IMR-90 (cell line): ENCODE measurements around the gene BAHD1. TPM values are rescaled to one million over a fixed set of nuclear protein-coding genes. Genes with fewer than 3 reads are reported as not detected.

Experiments used
- ATAC-seq: fragments of 200-7000 bp; cut with Tn5 transposase; 2 replicates; pipeline ENCODE4 v1.9.1; 2020; ENCODE audit warnings: low read depth, mild to moderate bottlenecking, moderate library complexity
- BruUV-seq: library from RNA; stranded (reverse); fragments of 400-500 nt; replicated peaks from 2 replicates; lab custom pipeline; 2021; lab: Mats Ljungman, UMichigan
- CTCF ChIA-PET: fragments of 300-600 bp; formaldehyde crosslinking; extraction: SDS; loops from one replicate; lab custom pipeline; 2021; ENCODE audit warnings: antibody characterized with exemption; lab: Yijun Ruan, JAX
- POLR2A ChIA-PET: fragments of 300-600 bp; sonication (Branson Sonifier 250); formaldehyde crosslinking; loops from one replicate; lab custom pipeline; 2022; ENCODE audit warnings: antibody characterized with exemption; ENCODE audit not compliant: unreplicated experiment; lab: Charles Lee
- DNase-seq: peaks from one replicate; pipeline ENCODE4 v3.0.0; 2013
- H2AFZ ChIP-seq: replicated peaks from 2 replicates; pipeline ENCODE3; 2013; ENCODE audit warnings: low read length, mild to moderate bottlenecking; ENCODE audit not compliant: poor library complexity
- H2AK5ac ChIP-seq: 2 replicates; pipeline ENCODE4 v1.6.1; 2013; ENCODE audit warnings: low read depth, low read length, inconsistent platforms
- H2AK9ac ChIP-seq: replicated peaks from 2 replicates; pipeline ENCODE3; 2013; ENCODE audit warnings: mild to moderate bottlenecking, low read depth, low read length, moderate library complexity; ENCODE audit not compliant: poor library complexity
- H2BK120ac ChIP-seq: 2 replicates; pipeline ENCODE4 v1.6.1; 2013; ENCODE audit warnings: low read depth, low read length, inconsistent platforms
- H2BK15ac ChIP-seq: 3 replicates; pipeline ENCODE4 v1.6.1; 2013; ENCODE audit warnings: low read depth, low read length, inconsistent platforms
- H2BK20ac ChIP-seq: 2 replicates; pipeline ENCODE4 v1.6.1; 2013; ENCODE audit warnings: low read depth, mild to moderate bottlenecking, inconsistent platforms, low read length, moderate library complexity
- H2BK5ac ChIP-seq: 2 replicates; pipeline ENCODE4 v1.6.1; 2013; ENCODE audit warnings: mild to moderate bottlenecking, low read depth, low read length, inconsistent platforms; ENCODE audit not compliant: poor library complexity, severe bottlenecking
- H3K14ac ChIP-seq: replicated peaks from 2 replicates; pipeline ENCODE4 v1.6.1; 2013; ENCODE audit warnings: low read depth, low read length, inconsistent platforms
- H3K18ac ChIP-seq: 2 replicates; pipeline ENCODE4 v1.6.1; 2013; ENCODE audit warnings: low read depth, low read length, control low read depth
- H3K23ac ChIP-seq: 2 replicates; pipeline ENCODE4 v1.6.1; 2013; ENCODE audit warnings: low read depth, low read length, inconsistent platforms
- H3K27ac ChIP-seq: 2 replicates; pipeline ENCODE4 v1.5.1; 2013; ENCODE audit warnings: mild to moderate bottlenecking, control low read depth, low read length; ENCODE audit not compliant: insufficient read depth
- H3K27me3 ChIP-seq: 2 replicates; pipeline ENCODE4 v1.6.1; 2013; ENCODE audit warnings: low read length; ENCODE audit not compliant: control insufficient read depth, insufficient read depth
- H3K36me3 ChIP-seq: 2 replicates; pipeline ENCODE4 v1.6.1; 2013; ENCODE audit warnings: low read length, mixed read lengths; ENCODE audit not compliant: control insufficient read depth, insufficient read depth
- H3K4ac ChIP-seq: 2 replicates; pipeline ENCODE4 v1.6.1; 2013; ENCODE audit warnings: low read depth, low read length, inconsistent platforms
- H3K4me1 ChIP-seq: 2 replicates; pipeline ENCODE4 v1.6.1; 2013; ENCODE audit warnings: low read length, mixed read lengths; ENCODE audit not compliant: control insufficient read depth, insufficient read depth
- H3K4me2 ChIP-seq: 2 replicates; pipeline ENCODE4 v1.6.1; 2013; ENCODE audit warnings: low read depth, mild to moderate bottlenecking, control low read depth, low read length, moderate library complexity
- H3K4me3 ChIP-seq: 2 replicates; pipeline ENCODE4 v1.5.1; 2013; ENCODE audit warnings: low read depth, mild to moderate bottlenecking, control low read depth, low read length, moderate library complexity; ENCODE audit not compliant: insufficient read depth
- H3K56ac ChIP-seq: 2 replicates; pipeline ENCODE4 v1.6.1; 2013; ENCODE audit warnings: low read length, inconsistent platforms; ENCODE audit not compliant: insufficient read depth; ENCODE audit errors: extremely low read depth
- H3K79me1 ChIP-seq, 2 experiments: 2 replicates each; pipeline ENCODE4 v1.6.1; 2013; ENCODE audit warnings: low read length in 2 of 2, inconsistent platforms in 1 of 2, low read depth in 1 of 2
- H3K9ac ChIP-seq: 2 replicates; pipeline ENCODE4 v1.6.1; 2013; ENCODE audit warnings: low read depth, low read length, control low read depth
- H3K9me1 ChIP-seq: 2 replicates; pipeline ENCODE4 v1.6.1; 2013; ENCODE audit warnings: low read length, inconsistent platforms; ENCODE audit not compliant: insufficient read depth
- H3K9me3 ChIP-seq: 2 replicates; pipeline ENCODE4 v1.6.1; 2013; ENCODE audit warnings: low read length; ENCODE audit not compliant: control insufficient read depth, insufficient read depth
- H4K20me1 ChIP-seq: 2 replicates; pipeline ENCODE4 v1.6.1; 2013; ENCODE audit warnings: low read length, inconsistent platforms; ENCODE audit not compliant: insufficient read depth
- H4K5ac ChIP-seq: 2 replicates; pipeline ENCODE4 v1.6.1; 2013; ENCODE audit warnings: mild to moderate bottlenecking, low read depth, low read length, control low read depth
- H4K8ac ChIP-seq, 2 experiments: 2 replicates each; pipeline ENCODE4 v1.6.1; 2013; ENCODE audit warnings: low read depth in 2 of 2, low read length in 2 of 2, control low read depth in 1 of 2, inconsistent platforms in 1 of 2
- H4K91ac ChIP-seq: 2 replicates; pipeline ENCODE4 v1.6.1; 2013; ENCODE audit warnings: low read depth, low read length, inconsistent platforms; ENCODE audit not compliant: insufficient read depth
- WGBS, 2 experiments: methylation state at CpG; one replicate each; pipeline versions ENCODE4 v1.1.5 to v1.1.7; 2013; ENCODE audit warnings: missing lambda C conversion rate in 2 of 2; ENCODE audit not compliant: insufficient read length in 1 of 2; ENCODE audit errors: extremely low coverage in 2 of 2; 5-methylcytosine and 5-hydroxymethylcytosine counted together
- dilution Hi-C: fragments of 300-500 bp; cut with HindIII; formaldehyde crosslinking; loops from one replicate; pipeline ENCODE4 v1.14.3; 2018; ENCODE audit warnings: low sequenced_read_pairs; ENCODE audit not compliant: unreplicated experiment
- in situ Hi-C: fragments of 300-500 bp; cut with MboI; formaldehyde crosslinking; loops from 3 replicates; pipeline ENCODE4 v1.14.3; 2019; ENCODE audit warnings: low sequenced_read_pairs, inconsistent platforms, mixed read lengths
- intact Hi-C: fragments of 100-400 bp; cut with micrococcal nuclease; formaldehyde crosslinking; loops from 2 replicates; pipeline ENCODE4 v1.10.0; 2022
- polyA plus RNA-seq, 3 experiments: library from polyadenylated mRNA; depleted of rRNA; stranded (reverse); fragments of >200 nt; gene quantifications; 2 replicates each; pipeline ENCODE4 v1.2.3, GENCODE V29; 2012; ENCODE audit warnings: low replicate concordance in 1 of 3
- total RNA-seq: library from RNA; depleted of rRNA; stranded (reverse); fragments of >200 nt; gene quantifications from 2 replicates; pipeline ENCODE4 v1.2.3, GENCODE V29; 2012
- TF ChIP-seq, protein P1 (sequence below): conservative IDR thresholded peaks from 2 replicates; pipeline ENCODE4 v1.5.1; 2012; ENCODE audit warnings: mild to moderate bottlenecking, low read depth, low read length, improper control_type of control experiment

BAHD1 gene
- total and polyA plus RNA-seq, 2 of the 4 experiments (the other 2 are of a cell fraction) = 3.0 to 8.7 TPM

DNA sequence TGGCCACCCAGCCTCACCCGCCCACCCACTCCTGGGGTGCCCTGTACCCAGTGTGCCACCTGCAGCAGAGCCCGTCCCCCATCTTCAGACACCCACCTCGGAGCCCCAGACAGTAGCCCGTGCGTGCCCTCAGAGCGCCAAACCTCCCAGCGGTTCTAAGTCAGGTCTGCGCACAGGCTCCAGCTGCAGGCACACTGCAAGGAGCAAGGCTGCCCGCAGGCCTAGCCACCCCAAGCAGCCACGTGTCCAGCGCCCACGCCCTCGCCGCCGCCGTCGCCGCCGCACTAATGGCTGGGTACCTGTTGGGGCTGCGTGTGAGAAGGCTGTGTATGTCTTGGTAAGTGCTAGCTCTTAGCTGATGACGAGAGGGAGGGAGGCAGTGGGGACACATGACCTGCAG, 21.2 kb downstream of the BAHD1 start:
- Histone ChIP-seq H3K79me1 (peaks cover 10 to 43% of the 10 kb centered on the region in 2 experiments), H2BK20ac (no peak overlapping the region), H2AFZ (no peak overlapping the region), H3K56ac (no peak overlapping the region), H3K9ac (no peak overlapping the region), H2BK5ac (no peak overlapping the region), H3K9me1 (no peaks in the 10 kb centered on the region; the same call in 1 of the 2 replicates), H2AK5ac (no peak overlapping the region), H4K91ac (no peak overlapping the region), H3K23ac (no peak overlapping the region), H3K4me3 (no peak overlapping the region), H4K20me1 (peaks cover 31% of the 10 kb centered on the region), H4K5ac (no peak overlapping the region), H2BK120ac (no peak overlapping the region), H3K18ac (no peak overlapping the region), H3K27me3 (no peaks in the 10 kb centered on the region), H3K36me3 (peaks cover 48% of the 10 kb centered on the region), H4K8ac (no peak overlapping the region), H2AK9ac (no peak overlapping the region), H3K9me3 (no peaks in the 10 kb centered on the region), H3K4ac (no peak overlapping the region), H3K27ac (no peak overlapping the region), H3K14ac (no peak overlapping the region), H3K4me2 (no peak overlapping the region), H2BK15ac (no peak overlapping the region), H3K4me1 (no peaks in the 10 kb centered on the region)
- no TSS peak for BruUV-seq
- 94% methylated on average over 8 of the region's 21 CpGs; no CpG with 5 or more reads in 1 of the 2 experiments for WGBS, 2 experiments
- in situ Hi-C loops (no loop called here), dilution Hi-C loops (no loop called here), intact Hi-C loops (no loop called here)
- ATAC-seq = no peak
- TF ChIP-seq, protein P1, sequence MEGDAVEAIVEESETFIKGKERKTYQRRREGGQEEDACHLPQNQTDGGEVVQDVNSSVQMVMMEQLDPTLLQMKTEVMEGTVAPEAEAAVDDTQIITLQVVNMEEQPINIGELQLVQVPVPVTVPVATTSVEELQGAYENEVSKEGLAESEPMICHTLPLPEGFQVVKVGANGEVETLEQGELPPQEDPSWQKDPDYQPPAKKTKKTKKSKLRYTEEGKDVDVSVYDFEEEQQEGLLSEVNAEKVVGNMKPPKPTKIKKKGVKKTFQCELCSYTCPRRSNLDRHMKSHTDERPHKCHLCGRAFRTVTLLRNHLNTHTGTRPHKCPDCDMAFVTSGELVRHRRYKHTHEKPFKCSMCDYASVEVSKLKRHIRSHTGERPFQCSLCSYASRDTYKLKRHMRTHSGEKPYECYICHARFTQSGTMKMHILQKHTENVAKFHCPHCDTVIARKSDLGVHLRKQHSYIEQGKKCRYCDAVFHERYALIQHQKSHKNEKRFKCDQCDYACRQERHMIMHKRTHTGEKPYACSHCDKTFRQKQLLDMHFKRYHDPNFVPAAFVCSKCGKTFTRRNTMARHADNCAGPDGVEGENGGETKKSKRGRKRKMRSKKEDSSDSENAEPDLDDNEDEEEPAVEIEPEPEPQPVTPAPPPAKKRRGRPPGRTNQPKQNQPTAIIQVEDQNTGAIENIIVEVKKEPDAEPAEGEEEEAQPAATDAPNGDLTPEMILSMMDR = no peak
- DNase-seq = no peak
- ChIA-PET POLR2A (no interaction called here), CTCF (interaction anchor here (0.6 kb wide), 1 partner anchor 31 kb away, joined by 3 read pairs; no protein-coding TSS in a partner anchor)
